ENCODE data around the gene NR4A3.

GRCh38 chr9:99801775-99802174, 19.9 kb upstream of the NR4A3 start:
- no peak for TF ChIP-seq CTCF (optimal IDR thresholded peaks at IDR 0.05 in 1 of 3, IDR thresholded peaks at IDR 0.05 in 1 of 3, conservative IDR thresholded peaks at IDR 0.05 in 1 of 3; ENCODE audit: extremely low read depth in 1 of 3, insufficient read depth in 2 of 3, low read length in 3 of 3)
- no peak for TF ChIP-seq EZH2 (IDR thresholded peaks at IDR 0.05; ENCODE audit: low read length)

All from keratinocyte (primary cell).